NCI-H128 (cell line): ENCODE data around the gene MCOLN3.

Experiments
- DNase-seq: peaks from one replicate; lab custom pipeline; 2025; ENCODE audit not compliant: unreplicated experiment; lab: John Stamatoyannopoulos, UW

Gene MCOLN3

GRCh38 chr1:85048296-85049064 is at the start of gene MCOLN3:
Gene MCOLN3, minus strand, starts transcription at chr1:85048500. Its CDS starts 3,140 bp downstream, at chr1:85045360.
- no peak for DNase-seq

GRCh38 chr1:85093644-85094043 is 45.3 kb upstream of the MCOLN3 start:
- no peak for DNase-seq

- DNase-seq, result no peak
These were observed 43.5 kb upstream of the MCOLN3 start for GRCh38 chr1:85091671-85092280.

GRCh38 chr1:85090225-85090624 is 41.9 kb upstream of the MCOLN3 start:
- no peak for DNase-seq

- no peak for DNase-seq
These were observed 40.9 kb upstream of the MCOLN3 start for GRCh38 chr1:85089203-85089602.

GRCh38 chr1:85088408-85088784 is 40.1 kb upstream of the MCOLN3 start:
- DNase-seq, result no peak

- DNase-seq, result no peak
These were observed 39.5 kb upstream of the MCOLN3 start for GRCh38 chr1:85087659-85088407.

GRCh38 chr1:85085417-85085816 is 37.1 kb upstream of the MCOLN3 start:
- DNase-seq, result no peak

GRCh38 chr1:85078903-85079302 is 30.6 kb upstream of the MCOLN3 start:
- DNase-seq, result no peak

GRCh38 chr1:85074365-85074964 is 26.2 kb upstream of the MCOLN3 start:
- DNase-seq, result no peak

GRCh38 chr1:85070972-85071492 is 22.7 kb upstream of the MCOLN3 start:
- DNase-seq, result no peak

- DNase-seq, result no peak
These were observed 20.5 kb upstream of the MCOLN3 start for GRCh38 chr1:85068846-85069245.

GRCh38 chr1:85065550-85065949 is 17.2 kb upstream of the MCOLN3 start:
- DNase-seq, result no peak

- no peak for DNase-seq
These were observed 14.2 kb upstream of the MCOLN3 start for GRCh38 chr1:85062425-85063026.

- DNase-seq, result no peak
These were observed 13.6 kb upstream of the MCOLN3 start for GRCh38 chr1:85061711-85062424.

- DNase-seq, result no peak
These were observed 11.7 kb upstream of the MCOLN3 start for GRCh38 chr1:85060038-85060437.

- DNase-seq, result no peak
These were observed 11.3 kb upstream of the MCOLN3 start for GRCh38 chr1:85059563-85059962.

- DNase-seq, result no peak
These were observed 10.5 kb upstream of the MCOLN3 start for GRCh38 chr1:85058786-85059185.

- no peak for DNase-seq
These were observed 10.0 kb upstream of the MCOLN3 start for GRCh38 chr1:85058311-85058710.

- no peak for DNase-seq
These were observed 6.4 kb upstream of the MCOLN3 start for GRCh38 chr1:85054664-85055063.
